Measurements from ENCODE around the gene SRMS. TPM values are rescaled to one million over a fixed set of nuclear protein-coding genes. Genes with fewer than 3 reads are reported as not detected.

SRMS gene
- total RNA-seq, 2 experiments from 2014 or later, result 0.42 TPM; not detected in 1

GRCh38 chr20:63545814-63546213 is 1.7 kb downstream of the SRMS start:
- intact Hi-C loops (cut with micrococcal nuclease; ENCODE audit: unreplicated experiment), result no loop called here
- Histone ChIP-seq H3K36me3 (ENCODE audit: insufficient read depth, low read length) (no peaks in the 10 kb centered on the region), H3K4me3 (ENCODE audit: low read depth, low read length, poor library complexity, severe bottlenecking) (no peak overlapping the region), H3K27ac (ENCODE audit: low read depth, low read length, poor library complexity, severe bottlenecking) (no peak overlapping the region), H3K79me2 (ENCODE audit: insufficient read depth, low read depth, low read length) (no peaks in the 10 kb centered on the region), H4K20me1 (ENCODE audit: insufficient read depth, low read length) (no peaks in the 10 kb centered on the region), H3K4me2 (ENCODE audit: low read length) (peak overlapping the region; percentile 27), H3K9me2 (ENCODE audit: insufficient read depth, low read length) (no peaks in the 10 kb centered on the region), H3K9me3 (ENCODE audit: low read length) (no peaks in the 10 kb centered on the region), H3K4me1 (ENCODE audit: insufficient read depth, low read length, poor library complexity, severe bottlenecking) (peaks cover 34% of the 10 kb centered on the region), H2AFZ (ENCODE audit: low read length) (no peak overlapping the region)
- no TSS peak for BruUV-seq (replicated peaks)
- DNase-seq (ENCODE audit: low spot score), result peak; percentile 55
- ChIA-PET CTCF (ENCODE audit: unreplicated experiment) (interaction anchor here (0.6 kb wide), 1 partner anchor 318 kb away, joined by 5 read pairs; no protein-coding TSS in a partner anchor), POLR2A (interaction anchor here (0.6 kb wide), 1 partner anchor 37 kb away, joined by 4 read pairs; no protein-coding TSS in a partner anchor)
- TF ChIP-seq, protein P1, sequence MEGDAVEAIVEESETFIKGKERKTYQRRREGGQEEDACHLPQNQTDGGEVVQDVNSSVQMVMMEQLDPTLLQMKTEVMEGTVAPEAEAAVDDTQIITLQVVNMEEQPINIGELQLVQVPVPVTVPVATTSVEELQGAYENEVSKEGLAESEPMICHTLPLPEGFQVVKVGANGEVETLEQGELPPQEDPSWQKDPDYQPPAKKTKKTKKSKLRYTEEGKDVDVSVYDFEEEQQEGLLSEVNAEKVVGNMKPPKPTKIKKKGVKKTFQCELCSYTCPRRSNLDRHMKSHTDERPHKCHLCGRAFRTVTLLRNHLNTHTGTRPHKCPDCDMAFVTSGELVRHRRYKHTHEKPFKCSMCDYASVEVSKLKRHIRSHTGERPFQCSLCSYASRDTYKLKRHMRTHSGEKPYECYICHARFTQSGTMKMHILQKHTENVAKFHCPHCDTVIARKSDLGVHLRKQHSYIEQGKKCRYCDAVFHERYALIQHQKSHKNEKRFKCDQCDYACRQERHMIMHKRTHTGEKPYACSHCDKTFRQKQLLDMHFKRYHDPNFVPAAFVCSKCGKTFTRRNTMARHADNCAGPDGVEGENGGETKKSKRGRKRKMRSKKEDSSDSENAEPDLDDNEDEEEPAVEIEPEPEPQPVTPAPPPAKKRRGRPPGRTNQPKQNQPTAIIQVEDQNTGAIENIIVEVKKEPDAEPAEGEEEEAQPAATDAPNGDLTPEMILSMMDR (conservative IDR thresholded peaks at IDR 0.05; ENCODE audit: low read length), result no peak
- TF ChIP-seq EZH2phosphoT487 (IDR thresholded peaks at IDR 0.05; ENCODE audit: borderline replicate concordance, low read depth, low read length), result no peak

DNA sequence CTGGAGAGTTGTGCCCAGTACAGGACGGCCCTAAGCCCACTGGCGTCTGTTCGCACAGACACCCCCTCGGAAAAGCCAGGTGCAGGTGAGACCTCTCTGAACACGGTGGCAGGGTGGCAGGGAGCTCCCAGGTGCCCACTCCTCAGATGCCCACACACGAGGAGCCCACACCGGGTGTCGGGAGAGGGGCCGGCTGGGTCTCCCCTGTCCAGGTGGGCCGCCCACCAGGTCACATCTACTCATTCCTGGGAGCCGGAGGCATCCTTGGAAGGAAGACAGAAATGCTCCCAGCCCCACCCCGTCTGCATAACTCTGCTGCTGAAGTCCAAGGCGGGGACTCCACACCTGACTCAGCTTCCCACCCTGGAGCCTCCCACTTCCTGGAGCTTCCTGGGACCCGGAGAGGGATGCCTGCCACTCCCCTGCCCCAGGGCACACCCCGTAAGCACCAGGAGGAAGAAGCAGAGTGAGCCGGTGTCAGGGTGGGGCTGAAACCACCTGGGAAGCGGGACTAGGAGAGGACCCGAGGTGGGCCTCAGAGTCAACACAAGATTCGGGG is 2.5 kb downstream of the SRMS start:
- POLR2A ChIA-PET, result no interaction called here
- BruUV-seq (replicated peaks), result no TSS peak
- H2AFZ ChIP-seq (ENCODE audit: low read length), result no peak overlapping the region

More for the DNA sequence above, 2.5 kb downstream of the SRMS start:
- H3K9me2 ChIP-seq (ENCODE audit: insufficient read depth, low read length), result no peaks in the 10 kb centered on the region
- H3K79me2 ChIP-seq (ENCODE audit: insufficient read depth, low read depth, low read length), result no peaks in the 10 kb centered on the region
- no peak overlapping the region for H3K27ac ChIP-seq (ENCODE audit: low read depth, low read length, poor library complexity, severe bottlenecking)
- H3K4me3 ChIP-seq (ENCODE audit: low read depth, low read length, poor library complexity, severe bottlenecking), result no peak overlapping the region
- 0 out of 2 replicates have a peak overlapping the region, but pooled peaks have one; percentile 27 for H3K4me2 ChIP-seq (ENCODE audit: low read length)
- no peaks in the 10 kb centered on the region for H4K20me1 ChIP-seq (ENCODE audit: insufficient read depth, low read length)
- intact Hi-C loops (cut with micrococcal nuclease; ENCODE audit: unreplicated experiment), result no loop called here
- no peak for DNase-seq (ENCODE audit: low spot score)
- CTCF ChIA-PET (ENCODE audit: unreplicated experiment), result no interaction called here
- H3K36me3 ChIP-seq (ENCODE audit: insufficient read depth, low read length), result no peaks in the 10 kb centered on the region
- peaks cover 34% of the 10 kb centered on the region for H3K4me1 ChIP-seq (ENCODE audit: insufficient read depth, low read length, poor library complexity, severe bottlenecking)
- H3K9me3 ChIP-seq (ENCODE audit: low read length), result no peaks in the 10 kb centered on the region
- TF ChIP-seq, protein P1 (conservative IDR thresholded peaks at IDR 0.05; ENCODE audit: low read length), result no peak
- no peak for TF ChIP-seq EZH2phosphoT487 (IDR thresholded peaks at IDR 0.05; ENCODE audit: borderline replicate concordance, low read depth, low read length)

Data from OCI-LY7 (cell line).